Sigmoid colon (tissue), 7 donors: ENCODE measurements around the gene TBCD. TPM values are rescaled to one million over a fixed set of nuclear protein-coding genes. Genes with fewer than 3 reads are reported as not detected.

Experiments used
- DNase-seq: peaks from one replicate; pipeline ENCODE4 v3.0.0-alpha.2; 2019
- H3K27ac ChIP-seq, 4 donors: fragments of 200-600 bp; sonication (generic); one replicate each; pipeline ENCODE4 v1.5.1; 2016 to 2019; ENCODE audit warnings: mild to moderate bottlenecking in 1 of 4
- H3K27me3 ChIP-seq, 3 donors: fragments of 200-600 bp; sonication (generic); one replicate each; pipeline ENCODE4 v1.5.1; 2019; ENCODE audit warnings: mild to moderate bottlenecking in 1 of 3
- H3K36me3 ChIP-seq, 4 donors: fragments of 200-600 bp; sonication (generic); one replicate each; pipeline ENCODE4 v1.5.1; 2016 to 2019
- H3K4me1 ChIP-seq, 4 donors: fragments of 200-600 bp; sonication (generic); one replicate each; pipeline ENCODE4 v1.5.1; 2017 to 2019
- H3K4me3 ChIP-seq, 4 donors: fragments of 200-600 bp; sonication (generic); one replicate each; pipeline ENCODE4 v1.5.1; 2017 to 2019; ENCODE audit warnings: mild to moderate bottlenecking in 2 of 4, moderate library complexity in 1 of 4
- H3K9me3 ChIP-seq, 4 donors: fragments of 200-600 bp in 3 of 4; sonication (generic) in 3 of 4; one replicate each; pipeline versions ENCODE4 v1.5.1 to v1.6.1; 2013 to 2019
- EP300 ChIP-seq, 4 donors: sonication (generic); formaldehyde crosslinking; IDR thresholded peaks; one replicate each; pipeline ENCODE4 v1.6.1; 2017; ENCODE audit warnings: antibody characterized with exemption in 4 of 4
- POLR2A ChIP-seq, 2 donors: fragments of 450-650 bp; IDR thresholded peaks; one replicate each; pipeline ENCODE4 v1.6.1; 2016; ENCODE audit warnings: antibody characterized with exemption in 2 of 2, mild to moderate bottlenecking in 2 of 2, moderate library complexity in 2 of 2
- POLR2AphosphoS5 ChIP-seq, 4 donors: sonication (generic); formaldehyde crosslinking; IDR thresholded peaks; one replicate each; pipeline ENCODE4 v1.6.1; 2017; ENCODE audit warnings: antibody characterized with exemption in 4 of 4
- WGBS, 2 donors: extraction: QIAGEN DNeasy Blood & Tissue Kit; methylation state at CpG; one replicate each; pipeline ENCODE4 v1.1.7; 2013; 5-methylcytosine and 5-hydroxymethylcytosine counted together
- intact Hi-C: fragments of 100-400 bp; cut with DNase I; formaldehyde crosslinking; loops from one replicate; pipeline ENCODE4 v1.15.1; 2023
- polyA plus RNA-seq, 3 donors: library from polyadenylated mRNA; stranded (reverse); fragments of 200-250 nt; gene quantifications; one replicate each; pipeline ENCODE4 v1.2.3, GENCODE V29; 2013
- total RNA-seq, 4 donors: library from RNA; depleted of rRNA; stranded (reverse); fragments of >200 nt; gene quantifications; one replicate each; pipeline ENCODE4 v1.1.0, GENCODE V29; 2016
- TF ChIP-seq, protein P1 (sequence below), 4 experiments: fragments of 450-650 bp in 3 of 4; fragments of 200-600 bp in 1 of 4; IDR thresholded peaks; one replicate each; pipeline ENCODE4 v1.5.1; 2016 to 2019; ENCODE audit warnings: antibody characterized with exemption in 4 of 4, mild to moderate bottlenecking in 3 of 4, moderate library complexity in 2 of 4
- donor health status: healthy with polysubstance abuse.
- donor health status: Bipolar disorder and iron deficiency.
- donor health status: healthy.

TBCD gene
- total and polyA plus RNA-seq, 7 donors, result 11.1 to 77.4 (median 34.2) TPM

GRCh38 chr17:82905130-82905529, 153.3 kb downstream of the TBCD start:
- Histone ChIP-seq H3K4me1 (no peaks in the 10 kb centered on the region), H3K4me3 (no peak overlapping the region), H3K27me3 (no peaks in the 10 kb centered on the region), H3K36me3 (peaks cover 0 to 39% (median 0%) of the 10 kb centered on the region in 4 donors), H3K9me3 (no peaks in the 10 kb centered on the region), H3K27ac (no peak overlapping the region)
- no peak for TF ChIP-seq EP300 (IDR thresholded peaks at IDR 0.05)
- no peak for DNase-seq
- 96% methylated on average over 20 of the region's 20 CpGs for whole genome bisulfite sequencing, 2 donors
- intact Hi-C loops, result no loop called here

GRCh38 chr17:82907797-82908542, 156.1 kb downstream of the TBCD start:
- peaks cover 0 to 54% (median 4%) of the 10 kb centered on the region in 4 donors for H3K36me3 ChIP-seq
- TF ChIP-seq POLR2AphosphoS5 (IDR thresholded peaks at IDR 0.05) (no peak), POLR2A (IDR thresholded peaks at IDR 0.05) (no peak), EP300 (IDR thresholded peaks at IDR 0.05) (no peak)
- TF ChIP-seq, protein P1, sequence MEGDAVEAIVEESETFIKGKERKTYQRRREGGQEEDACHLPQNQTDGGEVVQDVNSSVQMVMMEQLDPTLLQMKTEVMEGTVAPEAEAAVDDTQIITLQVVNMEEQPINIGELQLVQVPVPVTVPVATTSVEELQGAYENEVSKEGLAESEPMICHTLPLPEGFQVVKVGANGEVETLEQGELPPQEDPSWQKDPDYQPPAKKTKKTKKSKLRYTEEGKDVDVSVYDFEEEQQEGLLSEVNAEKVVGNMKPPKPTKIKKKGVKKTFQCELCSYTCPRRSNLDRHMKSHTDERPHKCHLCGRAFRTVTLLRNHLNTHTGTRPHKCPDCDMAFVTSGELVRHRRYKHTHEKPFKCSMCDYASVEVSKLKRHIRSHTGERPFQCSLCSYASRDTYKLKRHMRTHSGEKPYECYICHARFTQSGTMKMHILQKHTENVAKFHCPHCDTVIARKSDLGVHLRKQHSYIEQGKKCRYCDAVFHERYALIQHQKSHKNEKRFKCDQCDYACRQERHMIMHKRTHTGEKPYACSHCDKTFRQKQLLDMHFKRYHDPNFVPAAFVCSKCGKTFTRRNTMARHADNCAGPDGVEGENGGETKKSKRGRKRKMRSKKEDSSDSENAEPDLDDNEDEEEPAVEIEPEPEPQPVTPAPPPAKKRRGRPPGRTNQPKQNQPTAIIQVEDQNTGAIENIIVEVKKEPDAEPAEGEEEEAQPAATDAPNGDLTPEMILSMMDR (IDR thresholded peaks at IDR 0.05), result no peak
- DNase-seq, result no peak
- no peaks in the 10 kb centered on the region for H3K27me3 ChIP-seq
- no peaks in the 10 kb centered on the region for H3K4me1 ChIP-seq
- 60 to 90% methylated on average over 19 of the region's 19 CpGs for WGBS, 2 donors
- intact Hi-C loops, result no loop called here
- no peaks in the 10 kb centered on the region for H3K9me3 ChIP-seq
- no peak overlapping the region for H3K4me3 ChIP-seq
- H3K27ac ChIP-seq, result no peak overlapping the region

- Histone ChIP-seq H3K9me3 (no peaks in the 10 kb centered on the region), H3K4me3 (no peak overlapping the region), H3K27ac (no peak overlapping the region), H3K36me3 (peaks cover 0 to 55% (median 4%) of the 10 kb centered on the region in 4 donors), H3K4me1 (no peaks in the 10 kb centered on the region), H3K27me3 (no peaks in the 10 kb centered on the region)
- no peak for DNase-seq
- TF ChIP-seq POLR2AphosphoS5 (IDR thresholded peaks at IDR 0.05) (no peak), EP300 (IDR thresholded peaks at IDR 0.05) (no peak), POLR2A (IDR thresholded peaks at IDR 0.05) (no peak)
- TF ChIP-seq, protein P1 (IDR thresholded peaks at IDR 0.05), result no peak
- WGBS, 2 donors, result 80 to 90% methylated on average over 13 of the region's 13 CpGs
- intact Hi-C loops, result no loop called here
Measured at GRCh38 chr17:82908543-82909160, 156.8 kb downstream of the TBCD start.

- TF ChIP-seq POLR2A (IDR thresholded peaks at IDR 0.05) (no peak), EP300 (IDR thresholded peaks at IDR 0.05) (no peak), POLR2AphosphoS5 (IDR thresholded peaks at IDR 0.05) (no peak)
- TF ChIP-seq, protein P1 (IDR thresholded peaks at IDR 0.05), result no peak
- Histone ChIP-seq H3K9me3 (no peaks in the 10 kb centered on the region), H3K27ac (no peak overlapping the region), H3K4me1 (no peaks in the 10 kb centered on the region), H3K4me3 (no peak overlapping the region), H3K27me3 (no peaks in the 10 kb centered on the region), H3K36me3 (peaks cover 0 to 51% (median 4%) of the 10 kb centered on the region in 4 donors)
- intact Hi-C loops, result no loop called here
- WGBS, 2 donors, result 66 to 75% methylated on average over 26 of the region's 26 CpGs
- no peak for DNase-seq
Measured at GRCh38 chr17:82909322-82909904, 157.5 kb downstream of the TBCD start.

DNA sequence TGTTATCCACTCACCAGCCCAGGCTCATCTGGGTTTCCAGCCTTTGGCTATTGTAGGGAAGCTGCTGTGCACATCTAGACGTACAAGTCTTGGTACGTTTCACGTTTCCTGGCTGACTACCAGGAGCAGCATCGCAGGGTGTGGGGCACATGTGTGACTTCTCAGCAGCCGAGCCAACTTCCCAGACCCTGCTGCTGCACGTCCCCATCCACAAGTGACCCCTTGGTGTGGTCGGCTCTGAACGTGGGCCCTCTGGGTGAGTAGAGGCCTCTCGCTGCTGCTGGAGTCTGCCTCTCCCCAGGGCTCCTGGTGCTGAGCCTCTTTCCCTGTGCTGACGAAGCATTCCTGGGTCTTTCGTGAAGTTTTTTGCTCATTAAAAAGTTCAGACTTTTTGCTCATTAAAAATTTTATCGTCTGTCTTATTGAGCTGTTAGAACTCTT, 158.2 kb downstream of the TBCD start:
- no peaks in the 10 kb centered on the region for H3K27me3 ChIP-seq
- WGBS, 2 donors, result 84 to 86% methylated on average over 12 of the region's 12 CpGs
- peaks cover 0 to 45% (median 4%) of the 10 kb centered on the region in 4 donors for H3K36me3 ChIP-seq
- intact Hi-C loops, result no loop called here
- no peak overlapping the region for H3K27ac ChIP-seq
- H3K9me3 ChIP-seq, result no peaks in the 10 kb centered on the region
- H3K4me1 ChIP-seq, result no peaks in the 10 kb centered on the region
- DNase-seq, result no peak
- no peak overlapping the region for H3K4me3 ChIP-seq
- TF ChIP-seq EP300 (IDR thresholded peaks at IDR 0.05), result no peak
- TF ChIP-seq, protein P1 (IDR thresholded peaks at IDR 0.05), result no peak
